Measurements from ENCODE around the gene CCR2. TPM values are rescaled to one million over a fixed set of nuclear protein-coding genes. Genes with fewer than 3 reads are reported as not detected.
"Not testable (repeated sequence)": the region's sequence is repeated elsewhere in the genome, so short reads cannot be mapped to it uniquely, and the experiment has no call there.

CCR2 gene
- total RNA-seq, 1 donor from 2014 or later: 1.2 TPM

DNA sequence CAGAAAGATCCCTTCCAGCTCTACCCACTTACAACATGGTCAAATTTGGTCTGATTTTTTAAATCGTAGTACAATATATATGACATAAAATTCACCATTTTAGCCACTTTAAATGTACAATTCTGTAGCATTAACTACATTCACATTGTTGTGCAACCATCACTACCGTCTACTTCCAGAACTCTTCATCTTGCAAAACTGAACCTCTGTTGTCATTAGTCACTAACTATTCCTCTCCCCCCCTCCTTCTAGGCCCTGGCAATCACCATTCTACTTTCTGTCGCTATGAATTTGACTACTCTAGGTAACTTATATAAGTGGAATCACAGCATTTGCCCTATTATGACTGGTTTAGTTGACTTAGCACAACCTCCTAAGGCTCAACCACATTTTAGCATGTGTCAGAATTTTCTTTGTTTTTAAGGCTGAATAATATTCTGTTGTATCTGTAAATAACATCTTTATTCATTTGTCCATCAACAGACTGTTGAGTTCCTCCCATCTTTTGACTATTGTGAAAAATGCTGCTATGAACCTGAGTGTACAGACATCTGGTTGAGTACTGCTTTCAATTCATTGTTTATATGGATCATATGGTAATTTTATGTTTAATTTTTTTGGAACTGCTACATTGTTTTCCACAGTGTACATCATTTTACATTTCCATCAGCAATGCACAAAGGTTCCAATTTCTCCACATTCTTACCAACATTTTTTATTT is 35.5 kb upstream of the CCR2 start:
- no peaks in the 10 kb centered on the region for H3K4me1 ChIP-seq
- no peaks in the 10 kb centered on the region for H3K36me3 ChIP-seq
- no peaks in the 10 kb centered on the region for H3K9me3 ChIP-seq
- H3K27me3 ChIP-seq: no peaks in the 10 kb centered on the region
- DNase-seq (ENCODE audit: extremely low spot score in 2 of 2): no peak
- intact Hi-C loops (cut with DNase I): no loop called here
- H3K27ac ChIP-seq: no peak overlapping the region
- H3K4me3 ChIP-seq: no peak overlapping the region
- TF ChIP-seq POLR2AphosphoS5 (IDR thresholded peaks at IDR 0.05; ENCODE audit: insufficient read depth in 1 of 2, low read depth in 1 of 2): no peak

DNA sequence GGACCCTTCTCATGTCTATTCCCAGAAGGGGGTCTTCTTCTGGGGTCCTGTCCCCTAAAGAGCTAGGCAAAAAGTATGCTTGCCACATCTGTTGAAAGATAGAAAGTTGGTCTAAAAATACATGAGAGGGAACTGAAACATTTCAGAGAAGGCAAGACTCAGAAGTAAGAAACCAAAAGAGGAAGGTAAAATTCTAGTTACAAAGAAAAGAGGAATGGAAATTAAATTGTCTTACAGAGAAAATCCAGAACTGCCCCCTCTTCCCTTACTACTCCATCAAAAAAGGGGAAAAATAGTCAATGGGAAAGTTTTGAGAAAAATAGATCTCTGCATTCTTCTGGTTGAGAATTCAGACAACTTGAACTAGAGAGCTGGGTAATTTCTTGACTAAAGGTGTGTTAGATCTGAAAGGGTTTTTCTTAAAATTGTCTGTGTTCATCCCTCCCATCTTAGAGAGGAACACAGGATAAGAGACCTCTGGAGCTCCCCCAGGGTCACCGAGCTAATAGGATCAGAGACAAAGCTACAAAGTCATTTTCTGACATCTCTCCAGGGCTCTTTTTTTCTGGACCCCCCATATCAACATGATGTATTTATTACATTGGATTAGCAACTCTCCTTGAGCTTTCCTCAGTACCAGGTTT is 32.3 kb upstream of the CCR2 start:
- TF ChIP-seq, protein P1, sequence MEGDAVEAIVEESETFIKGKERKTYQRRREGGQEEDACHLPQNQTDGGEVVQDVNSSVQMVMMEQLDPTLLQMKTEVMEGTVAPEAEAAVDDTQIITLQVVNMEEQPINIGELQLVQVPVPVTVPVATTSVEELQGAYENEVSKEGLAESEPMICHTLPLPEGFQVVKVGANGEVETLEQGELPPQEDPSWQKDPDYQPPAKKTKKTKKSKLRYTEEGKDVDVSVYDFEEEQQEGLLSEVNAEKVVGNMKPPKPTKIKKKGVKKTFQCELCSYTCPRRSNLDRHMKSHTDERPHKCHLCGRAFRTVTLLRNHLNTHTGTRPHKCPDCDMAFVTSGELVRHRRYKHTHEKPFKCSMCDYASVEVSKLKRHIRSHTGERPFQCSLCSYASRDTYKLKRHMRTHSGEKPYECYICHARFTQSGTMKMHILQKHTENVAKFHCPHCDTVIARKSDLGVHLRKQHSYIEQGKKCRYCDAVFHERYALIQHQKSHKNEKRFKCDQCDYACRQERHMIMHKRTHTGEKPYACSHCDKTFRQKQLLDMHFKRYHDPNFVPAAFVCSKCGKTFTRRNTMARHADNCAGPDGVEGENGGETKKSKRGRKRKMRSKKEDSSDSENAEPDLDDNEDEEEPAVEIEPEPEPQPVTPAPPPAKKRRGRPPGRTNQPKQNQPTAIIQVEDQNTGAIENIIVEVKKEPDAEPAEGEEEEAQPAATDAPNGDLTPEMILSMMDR (IDR thresholded peaks at IDR 0.05): no peak
- TF ChIP-seq POLR2AphosphoS5 (IDR thresholded peaks at IDR 0.05; ENCODE audit: insufficient read depth in 1 of 2, low read depth in 1 of 2) (no peak), POLR2A (IDR thresholded peaks at IDR 0.05) (no peak)
- no peaks in the 10 kb centered on the region for H3K9me3 ChIP-seq
- no peak for DNase-seq (ENCODE audit: extremely low spot score in 2 of 2)
- H3K27me3 ChIP-seq: no peaks in the 10 kb centered on the region
- intact Hi-C loops (cut with DNase I): no loop called here
- no peaks in the 10 kb centered on the region for H3K4me1 ChIP-seq
- H3K4me3 ChIP-seq: no peak overlapping the region
- no peaks in the 10 kb centered on the region for H3K36me3 ChIP-seq
- H3K27ac ChIP-seq: no peak overlapping the region

- Histone ChIP-seq H3K27ac (no peak overlapping the region), H3K4me1 (no peaks in the 10 kb centered on the region), H3K36me3 (no peaks in the 10 kb centered on the region), H3K9me3 (no peaks in the 10 kb centered on the region), H3K27me3 (no peaks in the 10 kb centered on the region), H3K4me3 (no peak overlapping the region)
- no peak for DNase-seq (ENCODE audit: extremely low spot score in 2 of 2)
- intact Hi-C loops (cut with DNase I): no loop called here
- TF ChIP-seq POLR2A (IDR thresholded peaks at IDR 0.05) (no peak), POLR2AphosphoS5 (IDR thresholded peaks at IDR 0.05; ENCODE audit: insufficient read depth in 1 of 2, low read depth in 1 of 2) (no peak)
- TF ChIP-seq, protein P1 (IDR thresholded peaks at IDR 0.05): no peak
Measured at GRCh38 chr3:46324036-46324435, 29.9 kb upstream of the CCR2 start.

DNA sequence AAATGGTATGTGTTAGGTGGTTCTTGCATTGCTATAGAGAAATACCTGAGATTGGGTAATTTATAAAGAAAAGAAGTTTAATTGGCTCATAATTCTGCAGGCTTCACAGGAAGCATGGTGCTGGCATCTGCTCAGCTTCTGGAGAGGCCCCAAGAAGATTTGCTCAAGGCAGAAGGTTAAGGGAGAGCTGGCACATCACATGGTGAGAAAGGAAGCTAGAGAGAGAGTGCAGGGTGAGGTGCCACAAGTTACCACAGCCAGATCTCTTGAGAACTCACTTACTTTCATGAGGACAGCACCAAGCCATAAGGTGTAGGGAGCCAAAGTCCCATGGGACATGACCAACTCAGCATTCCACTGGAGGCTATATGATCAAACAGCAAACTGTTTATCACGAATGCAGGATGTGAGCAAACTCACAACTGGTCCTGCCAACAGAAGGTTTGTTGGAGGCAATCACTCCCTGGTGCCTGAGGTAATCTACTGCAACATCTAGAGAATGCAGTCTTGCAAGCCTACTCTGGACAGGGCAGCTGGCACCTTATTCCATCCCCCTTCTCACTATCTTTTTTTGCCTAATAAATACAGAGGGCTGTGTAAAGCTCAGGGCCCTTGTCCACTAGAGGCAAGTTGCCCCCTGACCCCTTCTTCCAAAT is 28.1 kb upstream of the CCR2 start:
- Histone ChIP-seq H3K4me3 (no peak overlapping the region), H3K4me1 (no peaks in the 10 kb centered on the region), H3K27me3 (no peaks in the 10 kb centered on the region), H3K36me3 (no peaks in the 10 kb centered on the region), H3K27ac (no peak overlapping the region), H3K9me3 (no peaks in the 10 kb centered on the region)
- intact Hi-C loops (cut with DNase I): no loop called here
- no peak for TF ChIP-seq POLR2A (IDR thresholded peaks at IDR 0.05)
- TF ChIP-seq, protein P1 (IDR thresholded peaks at IDR 0.05): no peak
- TF ChIP-seq POLR2AphosphoS5 (IDR thresholded peaks at IDR 0.05; ENCODE audit: insufficient read depth in 1 of 2, low read depth in 1 of 2): no peak
- DNase-seq (ENCODE audit: extremely low spot score in 2 of 2): no peak

- H3K27me3 ChIP-seq; H3K9me3 ChIP-seq; H3K4me1 ChIP-seq; H3K4me3 ChIP-seq; H3K36me3 ChIP-seq; intact Hi-C loops (cut with DNase I); DNase-seq (ENCODE audit: extremely low spot score in 2 of 2); H3K27ac ChIP-seq: not testable (repeated sequence)
Measured at GRCh38 chr3:46330676-46331075, 23.2 kb upstream of the CCR2 start.
